ENCODE results near the gene PTPRB. TPM values are rescaled to one million over a fixed set of nuclear protein-coding genes. Genes with fewer than 3 reads are reported as not detected.

PTPRB gene
- total RNA-seq, 2 experiments from 2014 or later, result not detected

DNA sequence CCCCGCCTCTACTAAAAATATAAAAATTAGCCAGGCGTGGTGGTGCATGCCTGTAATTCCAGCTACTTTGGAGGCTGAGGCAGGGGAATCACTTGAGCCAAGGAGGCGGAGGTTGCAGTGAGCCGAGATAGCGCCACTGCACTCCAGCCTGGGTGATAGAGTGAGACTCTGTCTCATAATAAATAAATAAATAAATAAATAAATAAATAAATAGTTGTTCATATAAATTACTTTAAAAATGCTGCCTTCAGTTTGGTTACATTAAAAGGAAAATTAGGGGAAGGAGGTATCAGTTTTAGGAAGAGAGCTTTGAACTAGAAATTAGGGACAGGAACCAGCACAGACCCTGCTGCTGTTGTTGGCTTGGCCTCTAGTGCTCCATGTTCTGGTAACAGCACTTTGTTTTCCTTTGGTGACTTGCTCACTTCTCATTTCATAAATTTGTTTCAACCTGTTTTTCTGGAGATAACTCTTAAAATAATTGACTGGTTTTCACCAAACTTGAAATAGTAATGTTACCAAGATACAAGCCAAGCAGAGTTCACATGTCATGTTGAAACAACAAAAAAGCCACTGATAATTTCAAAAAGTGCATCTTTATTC is 22.9 kb upstream of the PTPRB start:
- no peak for DNase-seq
- H3K27ac Mint-ChIP-seq, result no peak overlapping the region
- H3K27me3 Mint-ChIP-seq (ENCODE audit: low read depth), result no peaks in the 10 kb centered on the region
- CTCF ChIA-PET, result no interaction called here
- H3K36me3 Mint-ChIP-seq (ENCODE audit: low read depth), result no peaks in the 10 kb centered on the region
- no peaks in the 10 kb centered on the region for H3K4me1 Mint-ChIP-seq (ENCODE audit: low read depth)
- intact Hi-C loops (cut with micrococcal nuclease), result no loop called here
- no peak overlapping the region for H3K4me3 Mint-ChIP-seq
- H3K9me3 Mint-ChIP-seq, result no peaks in the 10 kb centered on the region

DNA sequence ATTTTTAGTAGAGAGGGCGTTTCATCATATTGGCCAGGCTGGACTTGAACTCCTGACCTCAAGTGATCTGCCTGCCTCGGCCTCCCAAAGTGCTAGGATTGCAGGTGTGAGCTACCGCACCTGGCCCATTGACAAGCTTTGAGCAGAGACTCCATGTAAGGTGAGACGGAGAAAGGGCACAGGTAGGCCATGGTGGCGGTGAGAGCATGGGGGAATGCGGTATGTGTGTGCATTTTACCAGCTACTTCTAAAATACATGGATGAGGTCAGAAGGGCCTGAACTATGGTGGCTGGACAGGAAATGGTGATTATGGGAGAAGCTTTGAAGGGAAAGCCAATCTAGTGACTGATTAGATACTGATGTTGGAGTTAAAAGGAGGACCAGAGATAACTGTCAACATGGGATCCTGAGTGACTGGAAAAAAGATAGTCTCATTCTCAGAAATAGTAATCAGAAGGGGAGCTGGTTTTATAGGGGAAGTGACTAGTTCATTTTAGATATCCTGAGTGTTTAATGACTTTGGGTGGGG is 21.9 kb upstream of the PTPRB start:
- CTCF ChIA-PET, result no interaction called here
- no peaks in the 10 kb centered on the region for H3K9me3 Mint-ChIP-seq

DNA sequence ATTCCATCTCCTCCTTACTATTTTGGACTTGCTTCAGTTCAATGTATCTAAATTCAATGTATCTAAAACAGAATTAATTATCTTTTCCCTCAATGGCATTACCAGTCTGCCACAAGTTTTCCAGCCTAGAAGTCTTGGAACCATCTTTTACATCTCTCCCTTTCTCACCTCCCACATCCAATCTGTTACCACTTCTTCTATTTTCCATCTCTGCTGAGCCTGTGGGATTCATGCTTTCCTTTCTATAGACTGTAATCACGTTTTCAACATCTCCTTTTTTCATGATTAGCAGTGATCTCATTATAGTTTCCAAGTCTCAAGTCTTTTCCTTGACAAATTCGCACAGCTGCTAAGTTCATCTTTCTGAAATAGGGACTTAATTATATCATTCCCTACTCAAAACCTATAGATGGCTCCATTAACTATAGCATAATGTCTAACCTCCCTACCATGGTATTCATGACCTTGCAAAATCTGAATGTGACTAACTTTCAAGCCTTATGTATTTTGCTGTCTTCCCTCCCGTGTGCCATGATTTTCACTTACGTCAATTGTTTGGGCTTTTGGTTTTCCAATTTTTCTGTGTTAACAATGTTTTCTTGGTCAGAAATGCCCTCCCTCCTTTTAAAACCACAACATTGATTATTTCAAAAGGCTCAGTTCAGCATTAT is 20.5 kb upstream of the PTPRB start:
- Mint-ChIP-seq H3K4me3 (no peak overlapping the region), H3K4me1 (ENCODE audit: low read depth) (no peaks in the 10 kb centered on the region), H3K36me3 (ENCODE audit: low read depth) (no peaks in the 10 kb centered on the region), H3K27me3 (ENCODE audit: low read depth) (no peaks in the 10 kb centered on the region), H3K9me3 (no peaks in the 10 kb centered on the region), H3K27ac (no peak overlapping the region)
- DNase-seq, result no peak
- CTCF ChIA-PET, result interaction anchor here (0.6 kb wide), 1 partner anchor 29 kb away, joined by 5 read pairs; no protein-coding TSS in a partner anchor
- intact Hi-C loops (cut with micrococcal nuclease), result no loop called here

More for the DNA sequence above, 21.9 kb upstream of the PTPRB start:
- no peaks in the 10 kb centered on the region for H3K36me3 Mint-ChIP-seq (ENCODE audit: low read depth)
- no peak overlapping the region for H3K4me3 Mint-ChIP-seq
- no peaks in the 10 kb centered on the region for H3K27me3 Mint-ChIP-seq (ENCODE audit: low read depth)
- no peak overlapping the region for H3K27ac Mint-ChIP-seq
- H3K4me1 Mint-ChIP-seq (ENCODE audit: low read depth), result no peaks in the 10 kb centered on the region
- intact Hi-C loops (cut with micrococcal nuclease), result no loop called here
- no peak for DNase-seq

DNA sequence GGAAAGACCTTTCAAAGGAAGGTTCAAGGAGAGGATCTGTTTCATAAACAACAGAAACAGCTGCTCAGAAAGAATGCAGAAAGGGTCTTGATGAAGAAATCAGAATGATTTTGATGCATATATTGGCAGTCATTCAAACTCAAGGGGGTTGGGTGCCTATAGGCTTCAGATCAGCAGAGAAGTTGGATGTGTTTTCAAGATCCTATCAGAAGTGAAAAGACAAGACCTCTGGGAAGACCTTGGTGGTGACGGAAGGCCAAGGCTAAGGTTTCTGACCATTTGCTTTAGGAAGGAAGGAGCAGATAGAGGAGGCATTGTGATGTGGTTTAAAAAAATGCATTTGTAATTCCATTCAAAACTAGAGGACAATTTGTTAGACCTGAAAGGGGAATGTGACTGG is 15.2 kb upstream of the PTPRB start:
- Mint-ChIP-seq H3K4me1 (ENCODE audit: low read depth) (no peaks in the 10 kb centered on the region), H3K36me3 (ENCODE audit: low read depth) (no peaks in the 10 kb centered on the region), H3K9me3 (no peaks in the 10 kb centered on the region), H3K27me3 (ENCODE audit: low read depth) (no peaks in the 10 kb centered on the region), H3K27ac (no peak overlapping the region), H3K4me3 (no peak overlapping the region)
- CTCF ChIA-PET, result no interaction called here
- intact Hi-C loops (cut with micrococcal nuclease), result no loop called here
- no peak for DNase-seq

- Mint-ChIP-seq H3K27me3 (ENCODE audit: low read depth) (peaks cover 12% of the 10 kb centered on the region), H3K4me1 (ENCODE audit: low read depth) (no peaks in the 10 kb centered on the region), H3K4me3 (no peak overlapping the region), H3K27ac (no peak overlapping the region), H3K9me3 (no peaks in the 10 kb centered on the region), H3K36me3 (ENCODE audit: low read depth) (no peaks in the 10 kb centered on the region)
- no peak for DNase-seq
- intact Hi-C loops (cut with micrococcal nuclease), result no loop called here
- CTCF ChIA-PET, result interaction anchor here (1.8 kb wide), 1 partner anchor 72 kb away, joined by 3 read pairs; no protein-coding TSS in a partner anchor
These were observed 11.6 kb upstream of the PTPRB start for GRCh38 chr12:70648831-70649230.

GRCh38 chr12:70648191-70648590 is 11.0 kb upstream of the PTPRB start:
- Mint-ChIP-seq H3K4me1 (ENCODE audit: low read depth) (no peaks in the 10 kb centered on the region), H3K27ac (no peak overlapping the region), H3K36me3 (ENCODE audit: low read depth) (no peaks in the 10 kb centered on the region), H3K9me3 (no peaks in the 10 kb centered on the region), H3K27me3 (ENCODE audit: low read depth) (peaks cover 12% of the 10 kb centered on the region), H3K4me3 (no peak overlapping the region)
- intact Hi-C loops (cut with micrococcal nuclease), result no loop called here
- DNase-seq, result no peak
- CTCF ChIA-PET, result interaction anchor here (0.7 kb wide), 1 partner anchor 769 kb away, joined by 8 read pairs; no protein-coding TSS in a partner anchor

DNA sequence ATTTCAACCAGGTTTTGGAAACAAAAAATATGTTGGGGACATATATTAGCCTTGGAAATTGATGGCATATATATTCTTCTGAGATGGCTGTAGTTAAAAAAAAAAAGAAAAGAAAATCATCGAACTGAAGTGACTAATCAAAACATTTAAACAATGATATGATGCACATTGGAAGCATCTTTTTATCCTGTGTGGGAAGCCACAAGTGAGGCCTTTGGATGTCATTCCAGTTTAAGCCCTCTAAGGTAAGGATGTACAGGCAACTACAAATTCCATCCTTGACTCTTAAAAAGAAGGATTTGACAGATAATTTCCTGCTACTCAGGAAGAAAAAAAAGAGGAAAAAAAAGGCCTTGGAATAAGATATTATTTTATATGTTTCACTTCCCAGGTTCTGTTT is 9.6 kb upstream of the PTPRB start:
- no peaks in the 10 kb centered on the region for H3K36me3 Mint-ChIP-seq (ENCODE audit: low read depth)
- no peak overlapping the region for H3K4me3 Mint-ChIP-seq
- H3K27me3 Mint-ChIP-seq (ENCODE audit: low read depth), result peaks cover 14% of the 10 kb centered on the region
- intact Hi-C loops (cut with micrococcal nuclease), result no loop called here
- no peak overlapping the region for H3K27ac Mint-ChIP-seq
- H3K4me1 Mint-ChIP-seq (ENCODE audit: low read depth), result no peaks in the 10 kb centered on the region
- no peaks in the 10 kb centered on the region for H3K9me3 Mint-ChIP-seq
- CTCF ChIA-PET, result no interaction called here
- DNase-seq, result no peak

DNA sequence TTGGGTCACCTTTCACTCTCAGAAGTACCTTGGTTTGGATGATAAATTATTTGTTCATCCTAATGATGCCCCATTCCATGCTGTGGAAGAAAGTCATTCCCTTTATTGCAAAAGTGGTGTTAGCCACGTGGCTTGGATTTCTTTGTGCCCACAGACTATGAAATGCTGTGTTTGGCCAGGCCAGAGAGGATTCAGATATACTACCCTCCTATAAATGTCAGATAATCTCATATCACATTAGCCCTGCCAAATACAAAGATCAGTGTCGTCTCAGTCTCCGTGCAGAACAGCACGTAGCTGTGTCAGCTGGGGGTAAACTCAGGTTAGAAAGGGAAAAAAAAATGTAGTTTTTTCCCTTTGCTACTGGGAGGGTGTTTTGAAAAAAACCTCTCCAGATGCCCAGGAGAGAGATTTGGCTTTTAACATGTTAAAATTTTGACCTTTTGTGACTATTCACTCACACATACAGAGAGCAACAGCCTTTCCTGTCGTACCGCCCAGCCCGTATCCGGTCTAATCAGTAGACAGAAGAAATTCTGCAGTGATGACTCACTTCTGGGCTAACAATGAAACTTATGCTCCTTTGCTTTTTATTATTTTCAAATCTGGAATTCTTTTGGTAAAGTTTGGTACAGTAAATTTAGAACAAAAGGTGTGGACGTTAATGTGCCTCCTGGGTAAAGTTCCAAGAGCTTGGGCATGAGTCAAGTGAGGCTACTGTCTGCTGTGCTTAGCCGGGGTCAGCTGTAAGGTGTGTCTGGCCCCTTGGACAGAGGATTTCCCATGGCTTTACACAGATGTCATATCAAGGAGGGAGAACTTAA is 8.5 kb upstream of the PTPRB start:
- CTCF ChIA-PET, result no interaction called here
- Mint-ChIP-seq H3K4me1 (ENCODE audit: low read depth) (no peaks in the 10 kb centered on the region), H3K27ac (no peak overlapping the region), H3K27me3 (ENCODE audit: low read depth) (peaks cover 15% of the 10 kb centered on the region), H3K9me3 (no peaks in the 10 kb centered on the region), H3K36me3 (ENCODE audit: low read depth) (no peaks in the 10 kb centered on the region), H3K4me3 (no peak overlapping the region)
- DNase-seq, result peak; percentile 7
- intact Hi-C loops (cut with micrococcal nuclease), result no loop called here

DNA sequence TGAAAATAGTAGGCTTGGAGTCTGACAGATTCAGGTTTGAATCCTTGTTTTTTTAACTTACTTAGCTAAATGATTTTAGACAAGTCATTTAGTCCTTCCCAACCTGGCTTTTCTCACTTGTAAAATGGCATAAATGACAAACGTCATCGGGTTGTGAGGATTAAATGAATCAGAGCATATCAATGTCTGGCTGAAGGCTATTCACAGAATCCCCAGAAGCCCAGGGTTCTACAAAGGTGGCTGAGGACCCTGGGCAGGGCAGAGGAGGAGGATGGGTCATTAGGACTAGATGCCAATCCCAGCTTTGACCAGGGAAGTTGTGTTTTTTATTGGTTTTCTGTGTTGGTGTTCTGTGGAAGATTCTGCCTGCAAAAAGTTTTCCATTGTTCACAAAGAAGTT is 7.6 kb upstream of the PTPRB start:
- CTCF ChIA-PET, result no interaction called here
- Mint-ChIP-seq H3K27ac (no peak overlapping the region), H3K36me3 (ENCODE audit: low read depth) (no peaks in the 10 kb centered on the region), H3K4me1 (ENCODE audit: low read depth) (no peaks in the 10 kb centered on the region), H3K27me3 (ENCODE audit: low read depth) (peaks cover 15% of the 10 kb centered on the region), H3K9me3 (no peaks in the 10 kb centered on the region), H3K4me3 (no peak overlapping the region)
- DNase-seq, result no peak
- intact Hi-C loops (cut with micrococcal nuclease), result no loop called here

DNA sequence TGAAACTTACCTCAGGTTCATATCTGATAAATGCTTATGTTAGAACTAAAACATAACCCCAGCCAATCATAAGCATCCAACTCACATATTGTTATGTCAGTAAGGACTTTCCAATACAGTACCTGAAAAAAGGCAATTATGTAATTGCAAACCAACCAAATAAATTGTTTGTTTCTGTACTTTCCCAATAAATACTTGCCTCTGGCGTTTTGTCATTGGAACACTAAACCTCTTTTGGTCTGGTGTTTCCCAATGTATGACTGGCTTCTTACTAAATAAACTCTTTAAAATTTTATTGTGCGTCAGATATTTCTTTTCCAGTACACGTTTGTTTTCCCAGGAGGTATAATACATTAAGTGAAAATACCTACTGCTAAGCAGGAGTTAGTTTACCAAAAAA is 6.7 kb upstream of the PTPRB start:
- Mint-ChIP-seq H3K9me3 (no peaks in the 10 kb centered on the region), H3K27ac (no peak overlapping the region), H3K4me3 (no peak overlapping the region), H3K4me1 (ENCODE audit: low read depth) (no peaks in the 10 kb centered on the region), H3K27me3 (ENCODE audit: low read depth) (peaks cover 15% of the 10 kb centered on the region), H3K36me3 (ENCODE audit: low read depth) (no peaks in the 10 kb centered on the region)
- CTCF ChIA-PET, result interaction anchor here (0.8 kb wide), 1 partner anchor 74 kb away, joined by 3 read pairs; no protein-coding TSS in a partner anchor
- intact Hi-C loops (cut with micrococcal nuclease), result no loop called here
- DNase-seq, result no peak

GRCh38 chr12:70641691-70642090 is 4.5 kb upstream of the PTPRB start:
- CTCF ChIA-PET, result interaction anchor here (0.5 to 0.6 kb wide), 2 partner anchors 51 to 211 kb away, joined by 3 to 5 read pairs; no protein-coding TSS in a partner anchor
- Mint-ChIP-seq H3K4me3 (no peak overlapping the region), H3K36me3 (ENCODE audit: low read depth) (no peaks in the 10 kb centered on the region), H3K27ac (no peak overlapping the region), H3K9me3 (no peaks in the 10 kb centered on the region), H3K27me3 (ENCODE audit: low read depth) (peaks cover 15% of the 10 kb centered on the region), H3K4me1 (ENCODE audit: low read depth) (no peaks in the 10 kb centered on the region)
- no peak for DNase-seq
- intact Hi-C loops (cut with micrococcal nuclease), result no loop called here

DNA sequence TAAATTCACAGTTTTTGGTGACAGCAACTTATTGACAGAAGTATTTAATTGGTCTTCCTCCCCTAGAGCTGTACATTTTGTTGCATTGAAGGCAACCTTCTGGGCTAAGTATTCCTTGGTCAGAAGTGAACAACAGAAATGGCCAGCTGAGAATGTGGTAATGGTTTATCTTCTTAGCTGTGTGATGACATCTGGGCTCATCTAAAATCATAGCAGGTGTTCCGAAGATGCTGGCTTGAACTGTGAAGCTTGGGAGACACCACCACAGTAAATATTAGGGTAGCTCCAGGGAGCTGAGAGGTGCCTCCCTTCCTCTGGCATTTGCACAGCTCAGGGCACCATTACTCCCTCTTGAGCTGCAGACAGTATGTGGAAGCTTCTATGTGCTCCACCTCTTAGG is 3.7 kb upstream of the PTPRB start:
- intact Hi-C loops (cut with micrococcal nuclease), result no loop called here
- no peak for DNase-seq
- CTCF ChIA-PET, result no interaction called here
- Mint-ChIP-seq H3K27ac (no peak overlapping the region), H3K9me3 (no peaks in the 10 kb centered on the region), H3K27me3 (ENCODE audit: low read depth) (peaks cover 8% of the 10 kb centered on the region), H3K36me3 (ENCODE audit: low read depth) (no peaks in the 10 kb centered on the region), H3K4me3 (no peak overlapping the region), H3K4me1 (ENCODE audit: low read depth) (no peaks in the 10 kb centered on the region)

Data from activated naive CD4-positive, alpha-beta T cell treated with anti-CD3 and anti-CD28 coated beads for 36 hours (primary cell).